Thymus (tissue), 11 donors: Measurements from ENCODE around the gene MRTFA. TPM values are rescaled to one million over a fixed set of nuclear protein-coding genes. Genes with fewer than 3 reads are reported as not detected.

ENCODE experiments used
- DNase-seq, 9 donors: peaks; one replicate each; pipeline ENCODE4 v3.0.0-alpha.2; 2013; ENCODE audit warnings: low spot score in 9 of 9, low read depth in 6 of 9, missing footprints in 1 of 9
- H3K27ac ChIP-seq, 2 donors: one replicate each; pipeline ENCODE4 v1.5.1; 2013; ENCODE audit warnings: control low read depth in 1 of 2, low read depth in 1 of 2, low read length in 1 of 2, mild to moderate bottlenecking in 1 of 2, moderate library complexity in 1 of 2
- H3K27me3 ChIP-seq, 2 donors: one replicate each; pipeline ENCODE4 v1.5.1; 2013; ENCODE audit warnings: low read length in 1 of 2; ENCODE audit not compliant: control insufficient read depth in 2 of 2, insufficient read depth in 1 of 2
- H3K36me3 ChIP-seq, 2 donors: one replicate each; pipeline ENCODE4 v1.5.1; 2013; ENCODE audit warnings: low read length in 1 of 2, mild to moderate bottlenecking in 1 of 2, moderate library complexity in 1 of 2; ENCODE audit not compliant: control insufficient read depth in 2 of 2, insufficient read depth in 2 of 2
- H3K4me1 ChIP-seq, 2 donors: one replicate each; pipeline ENCODE4 v1.5.1; 2013; ENCODE audit warnings: low read length in 2 of 2; ENCODE audit not compliant: control insufficient read depth in 2 of 2, insufficient read depth in 2 of 2
- H3K4me3 ChIP-seq, 2 donors: one replicate each; pipeline ENCODE4 v1.5.1; 2013; ENCODE audit warnings: low read length in 2 of 2, control low read depth in 1 of 2, mild to moderate bottlenecking in 1 of 2
- H3K9me3 ChIP-seq, 2 donors: one replicate each; pipeline ENCODE4 v1.5.1; 2013; ENCODE audit warnings: low read length in 1 of 2, mild to moderate bottlenecking in 1 of 2; ENCODE audit not compliant: control insufficient read depth in 2 of 2, insufficient read depth in 1 of 2
- WGBS: extraction: QIAGEN DNeasy Blood & Tissue Kit; methylation state at CpG from one replicate; pipeline ENCODE4 v1.1.7; 2013; 5-methylcytosine and 5-hydroxymethylcytosine counted together
- polyA plus RNA-seq: library from polyadenylated mRNA; stranded (reverse); fragments of 200-250 nt; gene quantifications from one replicate; pipeline ENCODE4 v1.2.3, GENCODE V29; 2013
- total RNA-seq: library from RNA; stranded (reverse); fragments of 120-200 nt; gene quantifications from one replicate; pipeline ENCODE4 v1.2.4, GENCODE V29; 2013
- donor health status: healthy.

The MRTFA gene
- total and polyA plus RNA-seq, 2 donors = 16.8 to 37.0 TPM

DNA sequence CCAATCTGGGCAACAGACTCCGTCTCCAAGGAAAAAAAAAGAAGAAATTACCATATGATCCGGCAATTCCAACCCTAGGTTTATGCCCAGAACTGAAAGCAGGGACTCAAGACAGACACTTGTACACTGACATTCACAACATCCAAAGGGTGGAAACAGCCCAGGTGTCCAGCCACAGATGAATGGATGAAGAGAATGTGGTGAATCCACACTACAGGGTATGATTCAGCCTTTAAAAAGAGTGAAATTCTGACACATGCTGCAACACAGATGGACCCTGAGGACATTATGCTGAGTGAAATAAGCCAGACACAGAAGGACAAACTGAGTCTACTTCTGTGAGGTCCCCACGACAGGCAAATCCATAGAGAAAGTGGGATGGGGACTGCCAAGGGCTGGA lies 222.2 kb downstream of the MRTFA start:
- Histone ChIP-seq H3K27me3 (no peaks in the 10 kb centered on the region), H3K36me3 (peaks cover 72 to 78% of the 10 kb centered on the region in 2 donors), H3K4me3 (no peak overlapping the region), H3K9me3 (peaks cover 0 to 3% of the 10 kb centered on the region in 2 donors), H3K27ac (peak overlapping the region in 1 of 2 donors; percentile 66), H3K4me1 (peaks cover 14 to 49% of the 10 kb centered on the region in 2 donors)
- 93% methylated on average over 3 of the region's 3 CpGs for WGBS
- no peak for DNase-seq

GRCh38 chr22:40413873-40414272 lies 222.6 kb downstream of the MRTFA start:
- 89% methylated on average over 13 of the region's 13 CpGs for WGBS
- Histone ChIP-seq H3K4me1 (peaks cover 9 to 45% of the 10 kb centered on the region in 2 donors), H3K27ac (peak overlapping the region in 1 of 2 donors; percentile 8), H3K4me3 (no peak overlapping the region), H3K9me3 (peaks cover 0 to 3% of the 10 kb centered on the region in 2 donors), H3K27me3 (no peaks in the 10 kb centered on the region), H3K36me3 (peaks cover 72 to 78% of the 10 kb centered on the region in 2 donors)
- no peak for DNase-seq

DNA sequence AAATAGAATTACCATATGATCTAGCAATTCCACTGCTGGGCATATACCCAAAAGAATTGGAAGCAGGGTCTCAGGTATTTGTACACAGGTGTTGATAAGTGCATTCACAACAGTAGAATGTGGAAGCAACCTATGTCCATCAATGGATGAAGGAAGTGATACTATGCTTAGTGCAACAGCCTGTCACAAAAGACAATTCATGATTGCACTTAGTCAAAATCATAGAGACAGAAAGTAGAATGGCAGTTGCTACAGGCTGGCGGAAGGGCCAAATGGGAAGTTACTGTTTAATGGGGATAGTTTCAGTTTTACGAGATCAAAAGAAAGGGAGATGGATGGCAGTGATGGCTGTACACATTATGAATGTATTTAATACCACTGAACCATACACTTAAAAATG lies 224.1 kb downstream of the MRTFA start:
- 93% methylated on average over 2 of the region's 2 CpGs for WGBS
- Histone ChIP-seq H3K9me3 (no peaks in the 10 kb centered on the region), H3K4me1 (peaks cover 0 to 32% of the 10 kb centered on the region in 2 donors), H3K27ac (no peak overlapping the region), H3K36me3 (peaks cover 76 to 79% of the 10 kb centered on the region in 2 donors), H3K4me3 (no peak overlapping the region), H3K27me3 (no peaks in the 10 kb centered on the region)
- no peak for DNase-seq

- H3K4me1 ChIP-seq = peaks cover 0 to 23% of the 10 kb centered on the region in 2 donors
These were observed 225.0 kb downstream of the MRTFA start for GRCh38 chr22:40411506-40411861.

GRCh38 chr22:40410731-40411505 lies 225.6 kb downstream of the MRTFA start:
- 98% methylated on average over 13 of the region's 13 CpGs for WGBS
- Histone ChIP-seq H3K27me3 (no peaks in the 10 kb centered on the region), H3K4me3 (no peak overlapping the region), H3K27ac (no peak overlapping the region), H3K9me3 (no peaks in the 10 kb centered on the region), H3K36me3 (peaks cover 78 to 80% of the 10 kb centered on the region in 2 donors), H3K4me1 (peaks cover 0 to 17% of the 10 kb centered on the region in 2 donors)
- DNase-seq = no peak

More at GRCh38 chr22:40411506-40411861, 225.0 kb downstream of the MRTFA start:
- H3K36me3 ChIP-seq = peaks cover 76 to 80% of the 10 kb centered on the region in 2 donors
- DNase-seq = no peak
- 97% methylated on average over 7 of the region's 7 CpGs for WGBS
- H3K9me3 ChIP-seq = no peaks in the 10 kb centered on the region
- no peaks in the 10 kb centered on the region for H3K27me3 ChIP-seq
- no peak overlapping the region for H3K4me3 ChIP-seq
- no peak overlapping the region for H3K27ac ChIP-seq

GRCh38 chr22:40410272-40410671 lies 226.2 kb downstream of the MRTFA start:
- Histone ChIP-seq H3K36me3 (peaks cover 80 to 86% of the 10 kb centered on the region in 2 donors), H3K27me3 (no peaks in the 10 kb centered on the region), H3K4me1 (peaks cover 0 to 11% of the 10 kb centered on the region in 2 donors), H3K4me3 (no peak overlapping the region), H3K9me3 (no peaks in the 10 kb centered on the region), H3K27ac (no peak overlapping the region)
- no peak for DNase-seq
- WGBS = 98% methylated on average over 8 of the region's 8 CpGs

DNA sequence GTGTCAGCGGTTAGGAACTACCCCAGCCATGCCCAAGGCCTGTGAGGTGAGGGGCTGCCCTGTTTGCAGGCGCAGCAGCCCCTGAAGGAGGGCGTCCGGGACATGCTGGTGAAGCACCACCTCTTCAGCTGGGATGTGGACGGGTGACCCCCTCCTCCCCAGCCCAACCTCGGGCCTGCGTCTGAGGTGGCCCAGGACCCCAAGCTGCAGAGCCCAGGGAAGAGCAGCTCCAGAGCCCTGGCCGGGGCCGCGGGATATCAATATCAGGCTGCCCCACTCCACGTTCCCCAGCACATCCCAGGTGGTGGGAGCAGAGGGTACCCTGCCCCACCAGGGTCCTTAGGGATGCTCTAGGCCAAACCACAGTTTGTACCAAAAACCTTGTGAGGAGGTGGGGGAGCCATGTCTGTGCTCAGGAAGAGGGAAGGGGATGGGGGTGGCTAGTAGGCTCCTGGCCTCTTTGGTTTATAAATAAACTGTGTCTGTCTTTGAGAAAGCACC lies 226.9 kb downstream of the MRTFA start:
- no peak overlapping the region for H3K27ac ChIP-seq
- H3K4me1 ChIP-seq = peaks cover 0 to 5% of the 10 kb centered on the region in 2 donors
- peaks cover 86 to 89% of the 10 kb centered on the region in 2 donors for H3K36me3 ChIP-seq
- H3K27me3 ChIP-seq = no peaks in the 10 kb centered on the region
- 98% methylated on average over 11 of the region's 11 CpGs for WGBS
- no peaks in the 10 kb centered on the region for H3K9me3 ChIP-seq
- DNase-seq = no peak
- H3K4me3 ChIP-seq = no peak overlapping the region

DNA sequence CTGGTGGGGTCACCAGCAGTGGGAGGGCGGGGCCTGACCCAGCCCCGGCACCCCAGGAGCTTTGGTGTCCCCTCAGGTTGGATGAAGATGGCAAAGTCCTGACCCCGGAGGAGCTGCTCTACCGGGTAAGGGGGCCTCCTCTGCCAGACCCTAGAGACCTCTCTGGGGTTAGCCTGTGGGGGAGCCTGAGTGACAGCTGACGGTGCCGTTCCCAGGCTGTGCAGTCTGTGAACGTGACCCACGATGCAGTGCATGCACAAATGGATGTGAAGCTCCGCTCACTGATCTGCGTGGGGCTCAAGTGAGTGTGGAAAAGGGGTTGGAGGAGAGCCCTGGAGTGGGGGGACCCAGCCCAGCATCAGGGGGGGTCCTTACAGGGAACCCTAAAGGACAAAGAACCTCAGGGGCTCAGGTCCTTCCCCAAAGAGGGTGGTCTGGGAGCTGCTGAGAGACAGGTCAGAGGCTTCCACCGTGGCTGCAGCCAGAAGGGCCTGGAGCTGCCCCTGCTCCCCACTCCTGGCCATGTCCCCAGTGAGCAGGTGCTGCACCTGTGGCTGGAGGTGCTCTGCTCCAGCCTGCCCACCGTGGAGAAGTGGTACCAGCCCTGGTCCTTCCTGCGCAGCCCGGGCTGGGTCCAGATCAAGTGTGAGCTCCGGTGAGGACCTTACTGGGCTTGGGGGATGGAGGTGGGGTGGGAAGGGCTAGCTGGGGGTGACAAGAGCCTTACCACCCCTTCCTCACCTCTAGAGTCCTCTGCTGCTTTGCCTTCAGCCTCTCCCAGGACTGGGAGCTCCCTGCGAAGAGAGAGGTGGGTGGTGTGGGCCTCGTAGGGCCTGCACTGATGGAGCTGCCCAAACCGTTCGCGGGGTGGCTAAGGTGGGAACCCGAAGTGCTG lies 227.6 kb downstream of the MRTFA start:
- peaks cover 90 to 91% of the 10 kb centered on the region in 2 donors for H3K36me3 ChIP-seq
- no peak for DNase-seq
- H3K27me3 ChIP-seq = no peaks in the 10 kb centered on the region
- no peak overlapping the region for H3K4me3 ChIP-seq
- no peak overlapping the region for H3K27ac ChIP-seq
- H3K4me1 ChIP-seq = peaks cover 0 to 2% of the 10 kb centered on the region in 2 donors
- no peaks in the 10 kb centered on the region for H3K9me3 ChIP-seq
- 96% methylated on average over 21 of the region's 21 CpGs for WGBS
